Measurements from ENCODE around the gene RMI1.
A peak's percentile ranks its signal among the peaks of the same experiment; 100 is the strongest.

Gene RMI1

DNA sequence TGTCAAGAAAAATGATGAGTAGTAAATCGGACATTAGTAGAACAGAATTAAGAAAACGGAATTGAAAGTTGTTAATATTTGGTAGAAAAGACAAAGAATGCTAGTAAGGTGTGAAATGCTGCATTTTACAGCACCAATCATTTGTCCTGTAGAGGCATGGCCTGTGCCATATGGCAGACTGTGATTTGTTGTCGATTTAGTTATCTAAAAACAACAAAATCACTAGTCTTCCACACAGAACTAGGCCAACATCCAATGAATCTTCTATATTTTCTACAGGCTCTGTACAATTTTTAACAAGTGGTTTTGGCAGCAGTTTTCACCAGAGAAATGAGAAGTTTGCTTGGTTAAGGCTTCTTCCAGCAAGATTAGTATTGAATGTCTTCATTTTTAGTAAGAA lies 11.0 kb upstream of the RMI1 start:
- peaks cover 45 to 77% of the 10 kb centered on the region in 2 experiments for H3K36me3 ChIP-seq (ENCODE audit: control insufficient read depth in 2 of 2, insufficient read depth in 1 of 2, low read length in 2 of 2)
- H3K9me3 ChIP-seq (ENCODE audit: control insufficient read depth, insufficient read depth, low read depth, low read length): no peaks in the 10 kb centered on the region
- ChIA-PET POLR2A (interaction anchor here (1.1 kb wide), 1 partner anchor 11 kb away, joined by 4 read pairs; the partner anchor contains the start of genes HNRNPK and RMI1), CTCF (no interaction called here)
- no peak overlapping the region for H3K27ac ChIP-seq (ENCODE audit: extremely low read depth, low read depth, low read length)
- H3K4me1 ChIP-seq (ENCODE audit: control insufficient read depth, insufficient read depth, low read length): no peaks in the 10 kb centered on the region
- TF ChIP-seq ZNF302 (tag by site-specific recombination; IDR thresholded peaks at IDR 0.05; ENCODE audit: low read depth) (no peak), ZNF423 (tag by site-specific recombination; IDR thresholded peaks at IDR 0.05) (no peak), ZNF266 (tag by site-specific recombination; IDR thresholded peaks at IDR 0.05; ENCODE audit: low read depth) (no peak), TRIM28 (IDR thresholded peaks at IDR 0.05; ENCODE audit: borderline replicate concordance, low read length) (no peak), ZNF24 (tag by site-specific recombination; IDR thresholded peaks at IDR 0.05) (no peak)
- H3K4me3 ChIP-seq (ENCODE audit: low read depth, low read length): no peak overlapping the region

DNA sequence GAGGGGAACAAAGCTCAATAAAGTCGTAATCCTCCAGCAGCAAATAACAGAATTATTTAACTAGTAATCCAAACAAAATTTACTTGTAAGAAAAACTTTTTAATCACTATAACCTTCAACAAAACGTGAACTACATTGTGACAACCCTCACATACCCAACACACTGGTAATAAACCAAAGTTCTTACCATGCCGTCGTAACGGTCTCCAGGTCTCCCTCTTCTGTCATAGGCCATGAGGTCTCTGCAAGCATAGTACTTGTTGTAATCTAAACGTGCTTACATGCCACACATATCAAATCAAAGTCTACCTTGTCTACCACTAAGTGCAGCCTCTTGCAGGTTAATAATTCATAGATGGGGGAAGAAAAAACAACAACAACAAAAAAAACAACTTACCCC lies 9.1 kb upstream of the RMI1 start:
- H3K27ac ChIP-seq (ENCODE audit: extremely low read depth, low read depth, low read length): peak overlapping the region; percentile 18; the same call in 1 of the 2 replicates
- peaks cover 55 to 96% of the 10 kb centered on the region in 2 experiments for H3K36me3 ChIP-seq (ENCODE audit: control insufficient read depth in 2 of 2, insufficient read depth in 1 of 2, low read length in 2 of 2)
- H3K4me3 ChIP-seq (ENCODE audit: low read depth, low read length): no peak overlapping the region
- CTCF ChIA-PET: interaction anchor here (0.5 kb wide), 1 partner anchor 11 kb away, joined by 5 read pairs; no protein-coding TSS in a partner anchor
- TF ChIP-seq ZNF600 (tag by site-specific recombination; IDR thresholded peaks at IDR 0.05) (peak; percentile 12; the same call in 1 of the 2 replicates), ZNF214 (tag by site-specific recombination; IDR thresholded peaks at IDR 0.05; ENCODE audit: borderline replicate concordance) (no peak)
- H3K4me1 ChIP-seq (ENCODE audit: control insufficient read depth, insufficient read depth, low read length): no peaks in the 10 kb centered on the region
- H3K9me3 ChIP-seq (ENCODE audit: control insufficient read depth, insufficient read depth, low read depth, low read length): no peaks in the 10 kb centered on the region
- POLR2A ChIA-PET: interaction anchor here (1.2 kb wide), 1 partner anchor 9 kb away, joined by 5 read pairs; the partner anchor contains the start of genes HNRNPK and RMI1

DNA sequence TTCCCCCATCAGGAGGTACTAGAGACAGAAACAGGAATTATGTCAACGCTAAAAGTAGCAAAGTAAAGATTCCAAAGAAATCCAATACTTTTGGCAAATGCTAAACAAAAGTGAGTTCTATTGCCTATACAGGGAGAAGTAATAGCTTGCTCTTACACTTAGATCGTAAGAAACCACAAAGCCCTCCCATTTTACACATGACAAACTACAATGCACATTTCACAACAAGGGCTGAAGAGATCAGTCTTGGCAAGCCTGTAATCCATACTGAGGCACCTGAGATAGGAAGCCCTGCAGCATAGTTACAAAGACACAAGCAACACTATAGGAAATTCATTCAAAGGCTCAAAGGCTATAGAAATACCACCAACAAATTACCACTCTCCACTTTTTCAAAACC lies 8.3 kb upstream of the RMI1 start:
- Histone ChIP-seq H3K27ac (ENCODE audit: extremely low read depth, low read depth, low read length) (no peak overlapping the region), H3K4me3 (ENCODE audit: low read depth, low read length) (no peak overlapping the region), H3K9me3 (ENCODE audit: control insufficient read depth, insufficient read depth, low read depth, low read length) (no peaks in the 10 kb centered on the region), H3K4me1 (ENCODE audit: control insufficient read depth, insufficient read depth, low read length) (no peaks in the 10 kb centered on the region), H3K36me3 (ENCODE audit: control insufficient read depth in 2 of 2, insufficient read depth in 1 of 2, low read length in 2 of 2) (peaks cover 56 to 97% of the 10 kb centered on the region in 2 experiments)
- ChIA-PET CTCF (no interaction called here), POLR2A (interaction anchor here (1.1 to 1.2 kb wide), 2 partner anchors 8 to 10 kb away, joined by 5 read pairs; partner anchors contain the start of genes HNRNPK and RMI1)
- 0 out of 2 replicates have a peak, but pooled peaks have one; percentile 16 for TF ChIP-seq ZNF600 (tag by site-specific recombination; IDR thresholded peaks at IDR 0.05)
- no peak for TF ChIP-seq ZBTB8A (tag by site-specific recombination; IDR thresholded peaks at IDR 0.05)

DNA sequence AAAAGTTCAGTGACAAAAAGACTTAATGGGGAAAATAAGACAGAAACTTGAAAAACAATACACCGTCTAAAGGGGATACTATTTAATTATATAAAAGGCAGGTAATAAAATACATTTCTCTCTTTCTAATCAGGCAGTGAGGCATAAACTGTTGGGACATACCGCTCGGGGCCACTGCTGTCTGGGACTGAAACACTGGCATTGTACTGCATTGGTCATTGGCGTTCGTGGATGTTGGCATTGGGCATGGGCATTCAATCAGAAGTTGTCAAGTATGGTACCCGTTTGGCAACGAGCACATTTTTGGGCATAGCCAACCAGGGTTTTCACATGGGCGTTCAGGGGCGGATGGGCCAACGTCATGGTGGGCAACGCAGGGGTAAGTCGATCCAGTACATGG lies 5.3 kb upstream of the RMI1 start:
- Histone ChIP-seq H3K9me3 (ENCODE audit: control insufficient read depth, insufficient read depth, low read depth, low read length) (no peaks in the 10 kb centered on the region), H3K27ac (ENCODE audit: extremely low read depth, low read depth, low read length) (no peak overlapping the region), H3K36me3 (ENCODE audit: control insufficient read depth in 2 of 2, insufficient read depth in 1 of 2, low read length in 2 of 2) (peaks cover 46 to 91% of the 10 kb centered on the region in 2 experiments), H3K4me1 (ENCODE audit: control insufficient read depth, insufficient read depth, low read length) (no peaks in the 10 kb centered on the region), H3K4me3 (ENCODE audit: low read depth, low read length) (no peak overlapping the region)
- TF ChIP-seq ZSCAN23 (tag by site-specific recombination; IDR thresholded peaks at IDR 0.05): no peak
- TF ChIP-seq, protein P1, sequence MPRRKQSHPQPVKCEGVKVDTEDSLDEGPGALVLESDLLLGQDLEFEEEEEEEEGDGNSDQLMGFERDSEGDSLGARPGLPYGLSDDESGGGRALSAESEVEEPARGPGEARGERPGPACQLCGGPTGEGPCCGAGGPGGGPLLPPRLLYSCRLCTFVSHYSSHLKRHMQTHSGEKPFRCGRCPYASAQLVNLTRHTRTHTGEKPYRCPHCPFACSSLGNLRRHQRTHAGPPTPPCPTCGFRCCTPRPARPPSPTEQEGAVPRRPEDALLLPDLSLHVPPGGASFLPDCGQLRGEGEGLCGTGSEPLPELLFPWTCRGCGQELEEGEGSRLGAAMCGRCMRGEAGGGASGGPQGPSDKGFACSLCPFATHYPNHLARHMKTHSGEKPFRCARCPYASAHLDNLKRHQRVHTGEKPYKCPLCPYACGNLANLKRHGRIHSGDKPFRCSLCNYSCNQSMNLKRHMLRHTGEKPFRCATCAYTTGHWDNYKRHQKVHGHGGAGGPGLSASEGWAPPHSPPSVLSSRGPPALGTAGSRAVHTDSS (tag by site-specific recombination; IDR thresholded peaks at IDR 0.05): no peak
- TF ChIP-seq KLF1 (tag by site-specific recombination; IDR thresholded peaks at IDR 0.05): no peak
- TF ChIP-seq KLF7 (tag by site-specific recombination; IDR thresholded peaks at IDR 0.05; ENCODE audit: borderline replicate concordance): no peak
- no peak for TF ChIP-seq ZNF366 (tag by site-specific recombination; conservative IDR thresholded peaks at IDR 0.05)
- no peak for TF ChIP-seq ZNF768 (tag by site-specific recombination; IDR thresholded peaks at IDR 0.05)
- TF ChIP-seq, protein P2, sequence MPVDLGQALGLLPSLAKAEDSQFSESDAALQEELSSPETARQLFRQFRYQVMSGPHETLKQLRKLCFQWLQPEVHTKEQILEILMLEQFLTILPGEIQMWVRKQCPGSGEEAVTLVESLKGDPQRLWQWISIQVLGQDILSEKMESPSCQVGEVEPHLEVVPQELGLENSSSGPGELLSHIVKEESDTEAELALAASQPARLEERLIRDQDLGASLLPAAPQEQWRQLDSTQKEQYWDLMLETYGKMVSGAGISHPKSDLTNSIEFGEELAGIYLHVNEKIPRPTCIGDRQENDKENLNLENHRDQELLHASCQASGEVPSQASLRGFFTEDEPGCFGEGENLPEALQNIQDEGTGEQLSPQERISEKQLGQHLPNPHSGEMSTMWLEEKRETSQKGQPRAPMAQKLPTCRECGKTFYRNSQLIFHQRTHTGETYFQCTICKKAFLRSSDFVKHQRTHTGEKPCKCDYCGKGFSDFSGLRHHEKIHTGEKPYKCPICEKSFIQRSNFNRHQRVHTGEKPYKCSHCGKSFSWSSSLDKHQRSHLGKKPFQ (tag by site-specific recombination; IDR thresholded peaks at IDR 0.05): no peak
- ChIA-PET CTCF (interaction anchor here (1.4 kb wide), 1 partner anchor 38 kb away, joined by 5 read pairs; no protein-coding TSS in a partner anchor), POLR2A (no interaction called here)

All from HEK293 (cell line).